ENCODE measurements around the gene RASA3. TPM values are rescaled to one million over a fixed set of nuclear protein-coding genes. Genes with fewer than 3 reads are reported as not detected.

Gene RASA3
- total and polyA plus RNA-seq, 2 of the 8 experiments (the other 6 are each of a cell fraction or from before 2014, with no cell fraction given), result 7.5 to 21.9 TPM

GRCh38 chr13:113991676-113992179 lies 140.7 kb downstream of the RASA3 start (continued):
- TF ChIP-seq USF2 (IDR thresholded peaks at IDR 0.05; ENCODE audit: low read length) (no peak), TAF7 (optimal IDR thresholded peaks at IDR 0.05; ENCODE audit: borderline replicate concordance, low read depth, low read length) (no peak), NRF1 (IDR thresholded peaks at IDR 0.05; ENCODE audit: low read depth, low read length) (no peak), RBBP5 (IDR thresholded peaks at IDR 0.05; ENCODE audit: borderline replicate concordance, low read depth, low read length) (no peak), E2F6 (IDR thresholded peaks at IDR 0.05) (no peak)
